Cardiac muscle cell (in vitro differentiated cells and primary cell): Measurements from ENCODE around the gene SMC3. TPM values are rescaled to one million over a fixed set of nuclear protein-coding genes. Genes with fewer than 3 reads are reported as not detected.

ENCODE experiments used
- DNase-seq, 2 donors: peaks; one replicate each; pipeline versions ENCODE4 v3.0.0 to v3.0.0-alpha.2; 2010 to 2017; ENCODE audit warnings: low read depth in 1 of 2, low spot score in 1 of 2
- H3K27ac ChIP-seq: fragments of 200-600 bp; sonication (generic); 2 replicates; pipeline ENCODE4 v1.5.1; 2016
- H3K27me3 ChIP-seq: fragments of 200-600 bp; sonication (generic); 2 replicates; pipeline ENCODE4 v1.6.0; 2016; ENCODE audit warnings: control low read depth
- H3K36me3 ChIP-seq: fragments of 200-600 bp; sonication (generic); 2 replicates; pipeline ENCODE4 v1.5.1; 2016; ENCODE audit warnings: control low read depth
- H3K4me1 ChIP-seq: fragments of 200-600 bp; sonication (generic); 2 replicates; pipeline ENCODE4 v1.8.1; 2017; ENCODE audit warnings: low read depth, mild to moderate bottlenecking, mixed run types
- H3K4me3 ChIP-seq: fragments of 200-600 bp; sonication (generic); 2 replicates; pipeline ENCODE4 v1.5.1; 2016; ENCODE audit warnings: mild to moderate bottlenecking
- H3K9me3 ChIP-seq: fragments of 200-600 bp; sonication (generic); 2 replicates; pipeline ENCODE4 v1.5.1; 2017; ENCODE audit warnings: low read depth, mild to moderate bottlenecking, control low read depth
- CTCF ChIP-seq: IDR thresholded peaks from 2 replicates; pipeline ENCODE4 v1.5.1; 2012; ENCODE audit warnings: low read depth, mild to moderate bottlenecking, low read length
- polyA plus RNA-seq: library from polyadenylated mRNA; unstranded; fragments of >200 nt; fragmentation: Nextera tagmentation; extraction: Ambion mirVana; gene quantifications from 2 replicates; pipeline ENCODE4 v1.2.1, GENCODE V29; 2016
- total RNA-seq: library from RNA; depleted of rRNA; stranded (reverse); fragments of >200 nt; gene quantifications from 2 replicates; pipeline ENCODE4 v1.2.3, GENCODE V29; 2016

The SMC3 gene
- total and polyA plus RNA-seq, 2 experiments from 2014 or later = 40.7 to 81.5 TPM

GRCh38 chr10:110615057-110615747 lies 47.7 kb downstream of the SMC3 start:
- Histone ChIP-seq H3K27ac (no peak overlapping the region), H3K4me1 (peaks cover 2% of the 10 kb centered on the region), H3K4me3 (no peak overlapping the region), H3K27me3 (no peaks in the 10 kb centered on the region), H3K9me3 (no peaks in the 10 kb centered on the region), H3K36me3 (no peaks in the 10 kb centered on the region)
- TF ChIP-seq CTCF = no peak
- no peak for DNase-seq

- TF ChIP-seq CTCF = no peak
- Histone ChIP-seq H3K27me3 (no peaks in the 10 kb centered on the region), H3K4me1 (no peaks in the 10 kb centered on the region), H3K4me3 (no peak overlapping the region), H3K27ac (no peak overlapping the region), H3K36me3 (no peaks in the 10 kb centered on the region), H3K9me3 (no peaks in the 10 kb centered on the region)
- DNase-seq = no peak
These were observed 49.1 kb downstream of the SMC3 start for GRCh38 chr10:110616493-110617033.

- no peak for TF ChIP-seq CTCF
- Histone ChIP-seq H3K27me3 (no peaks in the 10 kb centered on the region), H3K36me3 (no peaks in the 10 kb centered on the region), H3K4me1 (no peaks in the 10 kb centered on the region), H3K27ac (no peak overlapping the region), H3K4me3 (no peak overlapping the region), H3K9me3 (no peaks in the 10 kb centered on the region)
- DNase-seq = no peak
These were observed 50.1 kb downstream of the SMC3 start for GRCh38 chr10:110617425-110618229.

- Histone ChIP-seq H3K27ac (no peak overlapping the region), H3K4me1 (no peaks in the 10 kb centered on the region)
These were observed 50.7 kb downstream of the SMC3 start for GRCh38 chr10:110618230-110618610.

More at GRCh38 chr10:110618230-110618610, 50.7 kb downstream of the SMC3 start:
- no peak for DNase-seq
- H3K36me3 ChIP-seq = no peaks in the 10 kb centered on the region
- TF ChIP-seq CTCF = no peak
- H3K9me3 ChIP-seq = no peaks in the 10 kb centered on the region
- no peaks in the 10 kb centered on the region for H3K27me3 ChIP-seq
- no peak overlapping the region for H3K4me3 ChIP-seq
